Measurements from ENCODE around the gene CKMT2.

- TF ChIP-seq CTCF (IDR thresholded peaks at IDR 0.05) = no peak
- TF ChIP-seq POLR2AphosphoS5 (IDR thresholded peaks at IDR 0.05) = no peak
Observed at GRCh38 chr5:81239613-81240012, 6.5 kb downstream of the CKMT2 start.

All from suprapubic skin (tissue), 3 donors.